Coronary artery (tissue), 2 donors: ENCODE measurements around the gene KL.

Source experiments
- DNase-seq: peaks from one replicate; pipeline ENCODE4 v3.0.0-alpha.2; 2017; ENCODE audit warnings: low spot score
- H3K27ac ChIP-seq, 2 donors: fragments of 200-600 bp; sonication (generic); one replicate each; pipeline ENCODE4 v1.5.1; 2016 to 2019
- H3K4me3 ChIP-seq: fragments of 200-600 bp; sonication (generic); 2 replicates; pipeline ENCODE4 v1.5.1; 2016; ENCODE audit warnings: mild to moderate bottlenecking, moderate library complexity
- TF ChIP-seq, protein P1 (sequence below): fragments of 200-600 bp; sonication (generic); IDR thresholded peaks from one replicate; pipeline ENCODE4 v1.5.1; 2019; ENCODE audit warnings: antibody characterized with exemption

Gene KL

DNA sequence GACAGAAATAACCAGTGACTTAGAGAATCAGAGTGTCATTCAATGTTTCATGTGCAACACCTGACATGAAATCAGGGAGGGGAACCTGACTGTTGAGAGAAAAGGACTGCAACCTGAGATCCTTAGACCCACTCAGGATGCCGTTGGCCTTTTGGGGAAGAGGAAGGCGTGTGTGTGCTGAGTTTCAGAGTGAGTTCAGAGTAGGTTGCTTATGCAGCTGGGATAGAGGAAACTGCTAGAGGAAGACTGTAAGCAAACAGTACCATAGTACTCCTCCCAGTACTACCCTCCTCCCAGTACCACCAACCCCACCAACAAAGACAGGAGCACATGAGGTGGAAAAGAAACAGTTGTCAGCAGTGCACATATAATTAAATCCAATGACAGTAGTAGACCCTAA is 63.7 kb downstream of the KL start:
- TF ChIP-seq, protein P1, sequence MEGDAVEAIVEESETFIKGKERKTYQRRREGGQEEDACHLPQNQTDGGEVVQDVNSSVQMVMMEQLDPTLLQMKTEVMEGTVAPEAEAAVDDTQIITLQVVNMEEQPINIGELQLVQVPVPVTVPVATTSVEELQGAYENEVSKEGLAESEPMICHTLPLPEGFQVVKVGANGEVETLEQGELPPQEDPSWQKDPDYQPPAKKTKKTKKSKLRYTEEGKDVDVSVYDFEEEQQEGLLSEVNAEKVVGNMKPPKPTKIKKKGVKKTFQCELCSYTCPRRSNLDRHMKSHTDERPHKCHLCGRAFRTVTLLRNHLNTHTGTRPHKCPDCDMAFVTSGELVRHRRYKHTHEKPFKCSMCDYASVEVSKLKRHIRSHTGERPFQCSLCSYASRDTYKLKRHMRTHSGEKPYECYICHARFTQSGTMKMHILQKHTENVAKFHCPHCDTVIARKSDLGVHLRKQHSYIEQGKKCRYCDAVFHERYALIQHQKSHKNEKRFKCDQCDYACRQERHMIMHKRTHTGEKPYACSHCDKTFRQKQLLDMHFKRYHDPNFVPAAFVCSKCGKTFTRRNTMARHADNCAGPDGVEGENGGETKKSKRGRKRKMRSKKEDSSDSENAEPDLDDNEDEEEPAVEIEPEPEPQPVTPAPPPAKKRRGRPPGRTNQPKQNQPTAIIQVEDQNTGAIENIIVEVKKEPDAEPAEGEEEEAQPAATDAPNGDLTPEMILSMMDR: no peak
- no peak overlapping the region for H3K27ac ChIP-seq
- DNase-seq: no peak
- no peak overlapping the region for H3K4me3 ChIP-seq

DNA sequence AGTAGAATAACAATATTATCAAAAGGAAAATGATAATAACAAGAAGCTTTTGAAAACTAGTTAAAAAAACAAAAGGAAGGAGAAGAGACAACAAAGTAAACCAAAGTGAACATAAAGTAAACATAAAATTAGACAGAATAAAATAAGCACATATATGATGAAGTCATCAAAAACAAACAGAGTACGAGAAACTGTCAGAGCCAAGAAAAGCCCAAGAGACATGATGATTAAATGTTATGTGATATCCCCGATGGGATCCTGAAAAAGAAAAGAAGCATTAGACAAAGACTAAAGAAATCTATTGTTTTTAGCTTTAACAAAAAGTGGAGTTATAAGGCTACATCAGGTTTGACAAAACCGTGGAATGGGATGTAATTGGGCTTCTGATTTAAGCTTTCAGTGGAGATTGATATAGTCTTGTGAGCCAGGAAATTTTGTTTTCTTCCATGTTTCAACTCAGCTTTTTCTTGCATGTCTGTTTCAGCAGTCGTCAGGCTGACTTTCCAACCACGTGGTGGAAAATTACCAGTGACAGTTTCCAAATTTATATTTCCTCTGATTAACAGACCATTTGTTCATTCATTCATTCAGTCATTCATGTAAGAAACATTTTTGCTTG is 64.9 kb downstream of the KL start:
- TF ChIP-seq, protein P1: no peak
- H3K27ac ChIP-seq: no peak overlapping the region
- no peak for DNase-seq
- no peak overlapping the region for H3K4me3 ChIP-seq

DNA sequence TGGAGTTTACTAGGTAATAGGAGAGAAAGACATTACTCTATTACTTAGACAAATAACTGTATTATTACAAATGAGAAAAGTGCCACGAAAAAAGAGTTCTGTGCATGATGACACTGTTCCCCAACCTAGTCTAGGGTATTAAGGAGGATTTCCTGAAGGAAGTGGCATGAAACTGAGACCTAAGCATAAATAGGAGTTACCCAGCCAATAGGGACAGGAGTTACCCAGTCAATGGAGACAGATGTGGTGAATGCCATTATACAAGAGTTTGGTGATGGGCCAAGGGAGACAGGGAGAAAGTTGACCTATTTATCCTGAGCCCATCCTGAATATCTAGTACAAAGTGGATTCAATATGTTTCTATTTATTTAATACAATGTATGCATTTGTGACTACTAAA is 65.4 kb downstream of the KL start:
- DNase-seq: no peak
- TF ChIP-seq, protein P1: no peak
- no peak overlapping the region for H3K4me3 ChIP-seq
- H3K27ac ChIP-seq: no peak overlapping the region

DNA sequence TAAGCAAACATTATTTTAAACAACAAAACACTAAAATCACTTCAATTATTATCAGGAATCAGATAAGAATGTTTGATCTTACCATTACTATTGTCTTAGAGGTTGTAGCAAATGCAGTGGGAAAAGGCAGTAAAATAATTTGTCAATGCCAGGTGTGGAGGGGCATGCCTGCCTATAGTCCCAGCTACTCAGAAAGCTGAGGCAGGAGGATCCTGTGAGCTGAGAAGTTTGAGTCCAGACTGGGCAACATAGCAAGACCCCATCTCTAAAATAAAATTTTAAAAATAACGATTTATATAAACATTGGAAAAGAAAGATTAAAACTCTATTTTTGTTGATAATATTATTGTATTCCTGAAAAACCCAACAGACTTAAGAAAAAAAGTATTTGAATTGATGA is 66.8 kb downstream of the KL start:
- Histone ChIP-seq H3K4me3 (no peak overlapping the region), H3K27ac (no peak overlapping the region)
- DNase-seq: no peak
- TF ChIP-seq, protein P1: no peak

DNA sequence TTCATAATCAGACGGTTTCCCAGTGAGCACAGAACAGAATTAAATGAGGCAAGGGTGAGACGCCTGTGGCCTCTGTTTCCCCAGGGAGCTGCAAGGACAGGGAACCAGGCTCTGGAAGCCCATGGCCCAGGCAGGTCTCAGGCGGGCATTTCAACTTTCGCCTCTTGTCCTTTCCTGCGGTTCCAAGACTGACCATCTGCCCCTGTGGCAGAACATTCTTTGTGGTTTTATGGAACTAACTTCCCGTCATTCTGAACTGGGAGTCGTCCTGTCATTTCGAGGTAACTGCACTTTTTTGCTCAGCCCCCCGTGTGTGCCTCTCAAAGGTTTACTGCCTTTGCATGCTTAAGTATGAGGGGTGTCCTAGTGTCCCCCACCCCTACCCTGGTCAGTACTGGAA is 70.9 kb downstream of the KL start:
- Histone ChIP-seq H3K4me3 (no peak overlapping the region), H3K27ac (no peak overlapping the region)
- DNase-seq: no peak
- TF ChIP-seq, protein P1: no peak

DNA sequence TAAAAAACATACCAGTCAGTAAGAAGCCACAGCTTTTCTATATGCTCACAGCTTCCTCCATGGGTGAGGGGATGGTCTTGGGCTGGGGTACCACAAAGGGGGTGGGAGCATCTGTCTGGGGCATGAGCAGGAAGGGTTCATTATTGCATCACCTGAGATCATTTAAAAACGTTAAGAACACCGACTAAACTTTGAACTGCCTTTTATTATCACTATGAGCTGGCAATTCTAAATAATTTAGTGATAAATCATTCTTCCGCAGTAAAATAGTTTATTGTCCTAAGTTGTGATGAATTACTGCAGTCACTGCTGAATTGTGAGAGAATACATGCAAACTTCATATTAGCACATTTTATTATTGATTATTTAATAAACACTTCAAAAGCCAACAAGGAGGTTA is 71.6 kb downstream of the KL start:
- TF ChIP-seq, protein P1: no peak
- Histone ChIP-seq H3K27ac (no peak overlapping the region), H3K4me3 (no peak overlapping the region)
- DNase-seq: no peak

DNA sequence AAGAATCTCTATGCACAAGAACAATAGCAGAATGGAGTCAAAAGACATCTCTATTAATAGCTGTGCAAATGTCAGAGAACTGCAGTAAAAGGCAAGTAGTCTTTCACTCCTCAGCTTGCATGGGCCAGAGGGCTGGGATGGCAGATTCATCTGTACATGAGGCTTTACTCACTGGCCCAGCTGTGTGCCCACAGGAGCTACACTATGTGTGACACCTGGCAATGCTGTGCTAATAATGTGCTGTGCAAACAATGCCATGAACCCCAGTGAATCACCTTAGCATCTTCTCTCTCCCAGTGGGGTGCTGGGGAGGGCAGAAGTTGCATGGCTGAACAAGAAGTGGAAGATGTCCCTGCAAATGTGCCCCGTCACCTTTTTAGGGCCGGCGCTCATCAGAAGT is 73.1 kb downstream of the KL start:
- H3K27ac ChIP-seq: no peak overlapping the region
- TF ChIP-seq, protein P1: no peak
- H3K4me3 ChIP-seq: no peak overlapping the region
- no peak for DNase-seq
